ENCODE data around the gene UFC1. TPM values are rescaled to one million over a fixed set of nuclear protein-coding genes. Genes with fewer than 3 reads are reported as not detected.
"Not testable (repeated sequence)": the region's sequence is repeated elsewhere in the genome, so short reads cannot be mapped to it uniquely, and the experiment has no call there.

Gene UFC1
- total and polyA plus RNA-seq, 2 experiments from 2014 or later: 57.5 to 77.0 TPM

DNA sequence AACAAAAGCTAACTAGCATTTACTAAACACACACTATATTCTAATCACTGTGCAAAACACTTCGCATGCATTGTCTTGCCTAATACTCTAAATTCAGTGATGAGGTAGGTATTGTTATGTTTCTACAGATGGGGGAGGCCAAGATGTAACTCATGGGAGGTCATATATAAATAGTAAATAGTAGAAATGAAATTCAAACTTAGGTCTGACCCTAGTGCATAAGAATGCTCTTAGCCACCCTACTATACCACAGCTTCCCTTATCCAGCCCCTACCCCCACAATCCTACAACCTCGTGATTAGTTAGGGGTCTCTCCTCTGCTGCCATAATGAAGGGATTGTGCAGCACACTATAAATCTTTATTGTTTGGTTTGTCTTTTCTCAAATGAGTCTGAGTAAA, 39.2 kb upstream of the UFC1 start (continued):
- TF ChIP-seq JUNB (IDR thresholded peaks at IDR 0.05; ENCODE audit: unreplicated experiment) (no peak), POLR2AphosphoS5 (IDR thresholded peaks at IDR 0.05; ENCODE audit: low read depth) (no peak), EZH2 (IDR thresholded peaks at IDR 0.05; ENCODE audit: low read depth, unreplicated experiment) (no peak), EZH2phosphoT487 (IDR thresholded peaks at IDR 0.05; ENCODE audit: unreplicated experiment) (no peak)

DNA sequence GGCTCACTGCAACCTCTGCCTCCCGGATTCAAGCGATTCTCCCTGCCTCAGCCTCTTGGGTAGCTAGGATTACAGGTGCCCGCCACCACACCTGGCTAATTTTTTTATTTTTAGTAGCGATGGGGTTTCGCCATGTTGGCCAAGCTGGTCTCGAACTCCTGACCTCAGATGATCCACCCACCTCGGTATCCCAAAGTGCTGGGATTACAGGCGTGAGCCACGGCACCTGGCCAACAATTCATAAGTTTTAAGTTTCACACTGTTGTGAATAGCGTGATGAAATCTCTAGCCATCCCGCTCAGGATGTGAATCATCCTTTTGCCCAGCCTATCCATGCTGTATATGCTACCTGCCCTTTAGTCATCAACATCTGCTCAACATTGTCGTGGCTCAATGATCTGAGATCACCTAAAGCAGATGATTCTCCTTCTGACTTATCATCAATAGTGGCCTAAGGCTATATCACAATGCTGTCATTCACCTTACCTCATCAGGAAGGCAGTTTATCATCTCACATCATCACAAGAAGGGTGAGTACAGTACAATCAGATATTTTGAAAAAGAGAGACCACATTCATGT, 38.6 kb upstream of the UFC1 start:
- Mint-ChIP-seq H3K27ac (no peak overlapping the region), H3K36me3 (ENCODE audit: low read depth) (peaks cover 9% of the 10 kb centered on the region), H3K27me3 (ENCODE audit: insufficient read depth, low read depth, poor library complexity) (peaks cover 14% of the 10 kb centered on the region), H3K4me1 (peaks cover 20% of the 10 kb centered on the region), H3K4me3 (no peak overlapping the region), H3K9me3 (no peaks in the 10 kb centered on the region)
- no peaks in the 10 kb centered on the region for H3K9me2 ChIP-seq (ENCODE audit: insufficient read depth)
- no peak for TF ChIP-seq POLR2AphosphoS5 (IDR thresholded peaks at IDR 0.05; ENCODE audit: low read depth)
- H3K4me1 ChIP-seq (ENCODE audit: insufficient read depth): peaks cover 21% of the 10 kb centered on the region
- H3K4me3 ChIP-seq: no peak overlapping the region
- no peak overlapping the region for H3K4me2 ChIP-seq
- peaks cover 79% of the 10 kb centered on the region for H3K79me2 ChIP-seq (replicated peaks; ENCODE audit: insufficient read depth)
- no peaks in the 10 kb centered on the region for H3K27me3 ChIP-seq (ENCODE audit: insufficient read depth)
- H3K27ac ChIP-seq (ENCODE audit: low read depth): no peak overlapping the region
- peaks cover 34% of the 10 kb centered on the region for H3F3A ChIP-seq (replicated peaks; ENCODE audit: low read depth)
- no peak overlapping the region for H2AFZ ChIP-seq
- no peak for DNase-seq (ENCODE audit: low spot score)
- H3K36me3 ChIP-seq (ENCODE audit: insufficient read depth): no peaks in the 10 kb centered on the region
- ATAC-seq: no peak
- H4K20me1 ChIP-seq (replicated peaks; ENCODE audit: insufficient read depth): peaks cover 48% of the 10 kb centered on the region

DNA sequence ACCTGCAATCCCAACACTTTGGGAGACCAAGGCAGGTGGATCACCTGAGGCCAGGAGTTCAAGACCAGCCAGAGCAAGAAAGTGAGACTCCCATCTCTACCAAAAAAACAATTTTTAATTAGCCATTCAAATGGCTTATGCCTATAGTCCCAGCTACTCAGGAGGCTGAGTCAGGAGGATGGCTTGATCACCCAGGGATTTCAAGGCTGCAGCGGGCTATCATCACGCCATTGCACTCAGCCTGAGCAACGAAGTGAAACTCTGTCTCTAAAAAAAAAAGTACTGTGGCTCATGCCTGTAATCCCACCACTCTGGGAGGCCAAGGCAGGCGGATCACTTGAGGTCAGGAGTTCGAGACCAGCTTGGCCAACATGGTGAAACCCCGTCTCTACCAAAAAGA, 37.8 kb upstream of the UFC1 start:
- not testable (repeated sequence) for ATAC-seq

DNA sequence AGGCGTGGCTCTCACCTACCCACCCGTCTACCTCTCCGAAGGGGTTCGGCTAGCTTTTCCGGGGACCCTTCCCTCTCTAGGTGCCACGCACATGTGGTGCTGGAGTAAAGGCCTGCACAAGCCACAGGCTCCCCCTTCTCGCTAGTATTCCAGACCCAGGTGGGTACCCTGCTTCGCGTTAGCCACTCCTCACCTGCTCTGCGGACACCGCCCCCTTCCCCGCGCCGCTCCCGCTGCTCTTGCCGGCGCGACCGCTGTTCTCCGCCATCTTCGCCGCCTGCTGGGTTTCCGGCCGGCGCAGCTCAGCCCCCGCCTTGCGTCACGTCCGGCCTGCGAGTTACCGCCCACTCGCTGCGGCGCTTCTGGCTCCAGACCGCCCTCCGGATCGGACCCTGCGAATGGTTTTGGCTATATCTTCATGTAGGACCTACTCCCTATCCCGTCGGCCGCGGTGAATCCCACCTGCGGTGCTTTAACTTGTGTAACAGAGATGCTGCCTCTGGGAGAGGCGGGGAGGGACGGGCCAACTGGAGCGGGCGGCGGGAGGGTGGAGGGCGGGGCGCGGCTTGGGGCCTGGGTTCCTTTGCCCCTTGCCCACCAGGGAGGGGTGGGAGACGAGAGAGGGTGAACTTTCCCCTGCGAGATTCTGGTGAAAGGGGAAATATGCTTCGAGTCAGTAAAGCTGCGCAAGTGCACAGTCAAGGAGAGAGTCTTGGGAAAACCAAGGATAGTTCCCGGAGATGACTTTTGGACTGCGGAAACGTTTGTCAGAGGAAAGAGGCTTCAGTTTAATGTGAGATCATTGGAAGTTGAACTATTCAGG, 35.8 kb upstream of the UFC1 start, which contains the start of the genes NIT1 and PFDN2:
TSS of gene NIT1 (plus strand) at position 347 of the 823 bp plus-strand sequence. CDS start at position 419, 72 bp downstream.
TSS of gene PFDN2 (minus strand) at position 279 of the 823 bp plus-strand sequence. CDS start at position 268, 11 bp downstream.
- H3K4me3 ChIP-seq: peak within 1 kb of the TSS; percentile 98
- H3K4me2 ChIP-seq: peak within 1 kb of the TSS; percentile 88
- H3K4me1 ChIP-seq (ENCODE audit: insufficient read depth): peaks cover 21% of the 10 kb centered on the region
- peaks cover 34% of the 10 kb centered on the region for H4K20me1 ChIP-seq (replicated peaks; ENCODE audit: insufficient read depth)
- H3K4me1 Mint-ChIP-seq: peaks cover 22% of the 10 kb centered on the region
- H3K9me3 Mint-ChIP-seq: no peaks in the 10 kb centered on the region
- peaks cover 22% of the 10 kb centered on the region for H3K27me3 Mint-ChIP-seq (ENCODE audit: insufficient read depth, low read depth, poor library complexity)
- peak within 1 kb of the TSS; percentile 96 for H3K4me3 Mint-ChIP-seq
- DNase-seq (ENCODE audit: low spot score) (peak; percentile 94), ATAC-seq (peak; percentile 81)
- peaks cover 36% of the 10 kb centered on the region for H3K36me3 Mint-ChIP-seq (ENCODE audit: low read depth)
- H3K36me3 ChIP-seq (ENCODE audit: insufficient read depth): peaks cover 18% of the 10 kb centered on the region
- H3K27me3 ChIP-seq (ENCODE audit: insufficient read depth): no peaks in the 10 kb centered on the region
- H3K27ac Mint-ChIP-seq: peak within 1 kb of the TSS; percentile 96
- H3K9me2 ChIP-seq (ENCODE audit: insufficient read depth): no peaks in the 10 kb centered on the region
- peak within 1 kb of the TSS; percentile 88 for H2AFZ ChIP-seq
- peak within 1 kb of the TSS; percentile 98 for H3K27ac ChIP-seq (ENCODE audit: low read depth)
- H3K79me2 ChIP-seq (replicated peaks; ENCODE audit: insufficient read depth): peaks cover 53% of the 10 kb centered on the region
- H3F3A ChIP-seq (replicated peaks; ENCODE audit: low read depth): peaks cover 44% of the 10 kb centered on the region
- peak; percentile 41; the same call in 1 of the 2 replicates for TF ChIP-seq NANOG (IDR thresholded peaks at IDR 0.05; ENCODE audit: borderline replicate concordance)
- TF ChIP-seq POLR2AphosphoS5 (IDR thresholded peaks at IDR 0.05; ENCODE audit: low read depth): peak; percentile 97
- TF ChIP-seq STAT1 (IDR thresholded peaks at IDR 0.05; ENCODE audit: unreplicated experiment): no peak
- TF ChIP-seq, protein P1, sequence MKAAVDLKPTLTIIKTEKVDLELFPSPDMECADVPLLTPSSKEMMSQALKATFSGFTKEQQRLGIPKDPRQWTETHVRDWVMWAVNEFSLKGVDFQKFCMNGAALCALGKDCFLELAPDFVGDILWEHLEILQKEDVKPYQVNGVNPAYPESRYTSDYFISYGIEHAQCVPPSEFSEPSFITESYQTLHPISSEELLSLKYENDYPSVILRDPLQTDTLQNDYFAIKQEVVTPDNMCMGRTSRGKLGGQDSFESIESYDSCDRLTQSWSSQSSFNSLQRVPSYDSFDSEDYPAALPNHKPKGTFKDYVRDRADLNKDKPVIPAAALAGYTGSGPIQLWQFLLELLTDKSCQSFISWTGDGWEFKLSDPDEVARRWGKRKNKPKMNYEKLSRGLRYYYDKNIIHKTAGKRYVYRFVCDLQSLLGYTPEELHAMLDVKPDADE (IDR thresholded peaks at IDR 0.05): peak; percentile 77
- peak; percentile 90 for TF ChIP-seq CREB1 (CRISPR knock-in tag; IDR thresholded peaks at IDR 0.05; ENCODE audit: low read depth)

More for the DNA sequence above, 37.8 kb upstream of the UFC1 start:
- H3K27ac ChIP-seq (ENCODE audit: low read depth); H3K9me3 Mint-ChIP-seq; H2AFZ ChIP-seq; H3K4me3 ChIP-seq; H3K27ac Mint-ChIP-seq; H3K27me3 ChIP-seq (ENCODE audit: insufficient read depth); H3K4me2 ChIP-seq; H3K36me3 ChIP-seq (ENCODE audit: insufficient read depth); H3K9me2 ChIP-seq (ENCODE audit: insufficient read depth); DNase-seq (ENCODE audit: low spot score): not testable (repeated sequence)
- peaks cover 16% of the 10 kb centered on the region for H3K36me3 Mint-ChIP-seq (ENCODE audit: low read depth)
- Histone ChIP-seq H4K20me1 (replicated peaks; ENCODE audit: insufficient read depth) (peaks cover 44% of the 10 kb centered on the region), H3K79me2 (replicated peaks; ENCODE audit: insufficient read depth) (peaks cover 73% of the 10 kb centered on the region), H3F3A (replicated peaks; ENCODE audit: low read depth) (peaks cover 33% of the 10 kb centered on the region), H3K4me1 (ENCODE audit: insufficient read depth) (peaks cover 21% of the 10 kb centered on the region)
- H3K27me3 Mint-ChIP-seq (ENCODE audit: insufficient read depth, low read depth, poor library complexity): peaks cover 15% of the 10 kb centered on the region
- peak overlapping the region; percentile 96; the same call in 2 of the 3 replicates for H3K4me3 Mint-ChIP-seq
- peaks cover 22% of the 10 kb centered on the region for H3K4me1 Mint-ChIP-seq
